HS-5 (cell line): ENCODE results near the gene KATNB1.
"Not testable (repeated sequence)": the region's sequence is repeated elsewhere in the genome, so short reads cannot be mapped to it uniquely, and the experiment has no call there.

Source experiments
- DNase-seq: peaks from one replicate; pipeline ENCODE4 v3.0.0-alpha.2; 2012; ENCODE audit warnings: low read depth

Gene KATNB1

DNA sequence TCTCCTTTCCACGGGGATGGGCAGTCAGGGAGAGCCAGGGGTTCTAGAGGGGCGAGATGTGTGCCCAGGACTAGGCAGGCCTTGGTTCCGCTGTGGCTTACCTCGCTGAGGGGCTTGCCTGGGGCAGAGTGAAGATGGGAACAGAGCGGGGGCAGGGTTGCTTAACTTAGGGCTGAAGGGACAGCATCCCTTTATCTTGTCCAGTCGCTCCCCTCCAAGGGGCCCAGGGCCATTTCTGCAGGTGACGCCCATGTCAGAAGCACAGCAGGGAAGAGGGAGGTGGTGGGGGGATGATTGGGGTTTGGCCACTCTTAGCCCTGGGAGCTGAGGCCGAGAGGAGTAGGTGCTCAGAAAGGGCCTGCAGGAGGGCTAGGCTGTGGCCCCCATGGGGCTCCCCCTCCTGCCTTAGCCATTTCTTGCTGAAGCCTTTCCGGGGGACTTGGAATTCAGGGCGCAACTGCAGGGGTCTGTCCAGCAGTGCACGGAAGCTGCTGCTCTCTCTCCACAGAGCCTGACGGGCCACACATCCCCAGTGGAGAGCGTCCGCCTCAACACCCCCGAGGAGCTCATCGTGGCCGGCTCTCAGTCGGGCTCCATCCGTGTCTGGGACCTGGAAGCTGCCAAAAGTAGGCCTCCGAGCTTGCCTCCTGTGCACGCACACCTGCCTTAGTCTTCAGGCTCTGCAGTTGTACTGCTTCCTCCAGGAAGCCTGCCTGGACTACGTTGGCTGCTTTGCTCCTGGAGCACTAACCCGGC, 8.5 kb downstream of the KATNB1 start:
- DNase-seq = no peak

DNA sequence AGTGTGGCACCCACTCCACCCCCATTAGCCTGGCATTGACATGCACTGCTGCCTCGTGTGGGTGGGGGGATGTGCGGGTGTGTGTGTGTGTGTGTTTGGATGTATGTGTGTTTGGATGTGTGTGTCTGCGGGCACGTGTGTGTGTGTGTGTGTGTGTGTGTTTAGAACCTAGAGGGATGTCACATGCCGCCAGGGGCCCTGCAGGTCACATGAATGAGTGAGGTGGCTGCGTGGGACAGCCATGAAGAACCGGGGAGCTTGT, 9.0 kb downstream of the KATNB1 start:
- no peak for DNase-seq

DNA sequence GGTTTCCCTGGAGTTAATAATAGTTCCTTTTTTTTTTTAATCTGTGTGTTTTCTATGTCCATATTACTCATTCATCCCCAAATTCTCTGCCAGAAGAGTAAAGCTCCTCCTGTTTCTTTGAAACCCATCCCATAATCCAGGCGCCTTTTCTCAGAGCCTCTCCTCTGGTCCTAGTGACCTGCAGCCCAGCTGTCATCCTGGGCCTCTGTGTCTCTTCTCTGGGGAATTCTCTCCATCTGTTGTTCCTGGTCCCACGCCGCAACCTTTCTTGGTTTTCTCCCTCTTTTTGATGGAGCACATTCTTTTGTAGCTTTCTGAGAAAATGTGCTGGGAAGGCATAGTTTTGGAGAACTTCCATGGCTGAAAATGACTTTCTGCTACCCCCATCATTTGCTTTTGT, 10.2 kb downstream of the KATNB1 start:
- no peak for DNase-seq

DNA sequence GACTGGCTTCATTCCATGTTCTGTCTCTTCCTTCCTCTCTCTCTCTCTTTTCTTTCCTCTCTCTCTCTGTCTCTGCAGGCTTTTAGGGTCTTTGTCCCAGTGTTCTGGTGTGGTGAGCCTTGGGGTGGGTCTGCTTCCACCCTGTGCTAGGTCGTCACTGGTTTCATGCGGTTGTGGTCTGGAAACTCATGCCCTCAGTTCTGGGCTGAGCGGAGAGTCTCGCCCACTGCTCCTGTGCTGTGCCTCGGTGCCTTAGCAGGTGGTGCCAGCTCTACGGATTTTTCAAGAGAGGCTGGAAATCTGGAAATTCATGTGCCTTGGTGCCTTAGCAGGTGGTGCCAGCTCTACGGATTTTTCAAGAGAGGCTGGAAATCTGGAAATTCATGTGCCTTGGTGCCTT, 10.7 kb downstream of the KATNB1 start:
- not testable (repeated sequence) for DNase-seq

DNA sequence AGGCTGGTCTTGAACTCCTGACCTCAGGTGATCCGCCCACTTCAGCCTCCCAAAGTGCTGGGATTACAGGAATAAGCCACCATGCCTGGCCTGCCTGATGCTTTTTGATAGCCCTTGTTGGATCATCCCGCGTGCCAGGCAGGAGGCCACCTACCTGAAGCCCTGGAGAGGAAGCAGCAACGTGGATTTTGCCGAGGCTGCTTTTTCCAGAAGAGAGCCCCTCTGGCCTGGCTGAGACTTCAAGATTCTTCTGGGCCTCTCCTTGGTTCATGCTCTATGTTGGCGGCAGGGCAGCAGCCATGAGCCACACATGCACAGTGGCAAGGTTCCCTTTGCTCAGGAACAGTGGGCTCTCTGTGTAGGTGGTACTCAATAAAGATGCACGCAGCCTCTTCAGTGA, 11.5 kb downstream of the KATNB1 start:
- no peak for DNase-seq

DNA sequence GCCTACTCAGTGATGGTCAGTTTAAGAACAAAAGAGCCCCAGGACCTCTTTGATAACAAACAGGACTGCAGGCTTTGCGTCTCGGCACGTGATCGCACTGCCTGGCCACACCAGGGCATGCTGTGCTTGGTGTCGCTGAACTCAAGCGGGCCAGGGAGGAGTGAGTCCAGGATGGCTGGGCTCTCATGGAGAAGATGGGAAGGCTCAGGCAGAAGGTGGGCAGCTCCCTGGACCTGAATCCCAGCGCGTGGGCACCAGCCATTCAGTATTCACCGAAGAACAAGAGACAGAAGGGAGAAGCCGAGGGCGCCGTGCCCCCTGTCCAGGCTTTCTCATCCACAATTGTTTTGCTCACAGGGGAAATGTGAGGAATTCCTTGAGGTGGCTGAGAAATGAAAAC, 11.9 kb downstream of the KATNB1 start:
- no peak for DNase-seq

DNA sequence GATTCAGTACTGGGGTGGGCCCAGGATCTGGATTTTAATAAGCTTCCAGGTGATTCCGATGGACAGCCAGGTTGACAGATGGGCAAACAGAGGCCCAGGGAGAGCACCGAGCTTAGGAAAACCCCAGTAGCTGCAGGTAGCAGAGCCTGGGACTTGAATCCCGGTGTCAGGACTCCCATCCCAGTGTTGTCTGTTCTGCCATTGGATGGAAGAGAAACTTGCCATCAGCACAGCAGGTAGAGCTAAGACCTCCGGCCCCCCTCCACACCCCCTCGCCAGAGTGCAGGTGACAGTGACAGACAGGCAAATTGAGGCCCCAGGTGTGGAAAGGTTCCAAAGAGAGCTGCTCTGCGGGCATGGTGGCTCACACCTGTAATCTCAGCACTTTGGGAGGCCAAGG, 12.4 kb downstream of the KATNB1 start:
- DNase-seq = no peak

DNA sequence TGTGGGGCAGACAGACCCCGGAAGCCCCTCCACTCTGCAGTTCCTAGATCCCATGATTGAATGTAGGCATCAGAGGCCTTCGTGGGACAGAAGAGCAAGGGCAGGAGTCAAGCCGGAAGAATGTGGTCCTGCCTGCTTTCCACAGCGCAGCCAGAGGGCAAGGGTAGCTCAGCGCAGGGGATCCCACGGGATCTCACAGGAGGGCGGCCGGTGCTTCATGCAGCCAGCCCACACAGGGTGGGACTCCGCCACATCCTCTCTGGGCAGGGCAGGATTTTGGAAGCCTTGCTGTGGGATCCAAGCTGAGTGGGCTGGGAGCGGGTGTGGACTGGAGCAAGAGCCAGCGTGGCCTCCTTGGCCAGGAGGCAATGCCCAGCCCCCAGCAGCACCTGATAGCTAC, 13.0 kb downstream of the KATNB1 start:
- no peak for DNase-seq

DNA sequence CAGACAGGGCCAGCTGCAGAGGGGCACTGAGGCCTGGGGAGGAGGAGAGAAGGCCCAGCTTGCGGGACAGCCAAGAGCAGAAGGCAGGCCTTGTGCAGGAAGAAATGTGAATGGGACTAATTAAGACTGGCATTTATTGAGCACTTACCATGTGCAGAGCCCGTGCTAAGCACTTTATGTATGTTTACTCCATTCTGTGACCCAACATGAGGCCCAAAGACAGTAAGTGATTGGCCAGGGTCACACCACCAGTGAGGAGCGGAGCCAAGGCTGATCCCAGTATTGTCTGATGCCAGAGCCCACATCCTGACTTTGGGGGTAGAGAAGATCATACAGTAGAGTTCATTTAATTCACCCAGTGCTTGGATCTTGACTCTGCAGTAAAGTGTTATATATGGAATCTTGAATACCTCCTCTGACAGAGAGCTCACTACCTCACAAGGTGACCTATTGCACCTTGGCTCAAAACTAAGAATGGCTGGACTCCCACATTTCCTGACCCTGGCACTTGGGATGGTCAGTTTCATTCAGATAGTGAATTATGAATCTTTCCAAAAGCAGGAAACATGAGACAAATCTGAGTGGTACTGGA, 13.6 kb downstream of the KATNB1 start:
- DNase-seq = no peak

DNA sequence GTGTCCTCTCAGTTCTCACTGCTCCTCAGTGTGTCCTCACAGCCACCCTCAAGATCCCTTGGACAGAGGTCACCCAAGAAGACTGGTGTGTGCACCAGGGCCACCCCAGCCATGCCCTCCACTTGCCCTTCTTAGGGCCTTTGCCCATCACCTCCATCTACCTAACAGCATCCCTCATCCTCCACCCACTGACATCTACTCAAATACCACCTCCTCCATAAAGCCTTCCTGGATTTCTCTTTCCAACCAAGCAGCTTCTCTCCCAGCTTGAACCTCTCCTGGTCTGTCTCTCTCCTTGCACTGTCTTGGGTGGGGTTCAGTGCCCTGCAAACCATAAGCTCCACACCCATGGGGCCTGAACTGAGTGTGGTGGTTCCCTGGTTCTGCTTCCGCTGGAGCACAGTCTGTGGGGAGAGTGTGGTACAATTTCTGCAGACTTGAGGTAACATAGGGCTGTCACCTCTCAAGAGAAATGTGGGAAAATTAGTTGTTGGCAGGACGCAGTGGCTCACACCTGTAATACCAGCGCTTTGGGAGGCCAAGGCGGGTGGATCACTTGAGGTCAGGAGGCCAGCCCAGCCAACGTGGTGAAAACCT, 14.4 kb downstream of the KATNB1 start:
- no peak for DNase-seq

DNA sequence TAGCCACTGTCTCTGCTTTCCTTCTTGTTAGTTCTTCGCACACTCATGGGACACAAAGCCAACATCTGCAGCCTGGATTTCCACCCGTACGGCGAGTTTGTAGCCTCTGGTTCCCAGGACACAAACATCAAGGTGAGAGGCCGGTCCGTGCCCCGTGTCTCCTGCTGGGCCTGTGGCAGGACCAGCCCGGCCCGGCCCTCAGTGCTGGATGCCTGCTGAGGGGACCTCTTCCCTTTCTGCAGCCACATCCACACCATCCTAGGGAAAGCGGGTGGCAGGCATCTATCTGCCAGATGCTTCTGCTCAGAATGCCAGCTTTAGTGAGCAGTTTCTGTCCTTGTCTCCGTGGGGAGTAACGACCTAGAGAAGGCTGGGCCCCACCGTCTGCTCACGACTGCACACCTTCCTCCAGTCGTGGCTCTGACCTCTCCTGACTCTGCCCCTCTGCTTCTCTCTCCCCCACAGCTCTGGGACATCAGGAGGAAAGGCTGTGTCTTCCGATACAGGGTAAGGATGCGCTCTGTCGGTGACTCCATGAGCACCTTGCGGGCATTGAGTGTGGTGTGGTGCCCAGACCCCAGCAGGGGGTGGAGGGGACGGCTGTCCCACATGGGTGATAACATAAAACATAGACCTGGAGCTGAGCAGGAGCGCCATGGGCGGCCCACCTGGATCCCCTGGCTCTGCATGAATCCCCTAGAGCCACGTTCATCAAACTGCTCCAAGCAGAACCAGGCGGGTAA, 15.4 kb downstream of the KATNB1 start:
- DNase-seq = no peak

DNA sequence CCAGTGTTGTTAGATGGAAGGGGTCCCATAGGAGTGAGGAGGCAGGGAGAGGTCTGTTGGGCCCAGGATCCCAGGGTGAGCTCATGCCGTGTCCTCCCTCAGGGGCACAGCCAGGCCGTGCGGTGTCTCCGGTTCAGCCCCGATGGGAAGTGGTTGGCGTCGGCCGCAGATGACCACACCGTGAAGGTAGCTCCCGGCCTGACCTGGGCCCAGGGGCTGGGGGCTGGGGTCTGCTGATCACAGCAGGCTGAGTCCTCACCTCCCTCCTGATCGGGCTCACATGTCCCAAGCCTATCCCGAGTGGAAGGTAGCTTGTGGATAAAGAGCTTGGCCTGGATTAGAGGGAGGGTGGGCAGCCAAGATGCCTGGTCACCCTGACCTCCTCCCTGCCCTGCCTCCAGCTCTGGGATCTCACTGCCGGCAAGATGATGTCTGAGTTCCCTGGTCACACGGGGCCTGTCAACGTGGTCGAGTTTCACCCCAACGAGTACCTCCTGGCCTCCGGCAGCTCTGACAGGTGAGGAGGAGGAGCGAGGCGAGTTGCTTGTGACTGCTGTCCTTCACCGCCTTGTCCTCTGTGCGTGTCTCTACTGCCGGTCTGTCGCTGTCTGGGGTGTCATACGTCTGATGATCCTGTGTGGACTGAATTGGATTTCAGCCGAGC, 16.1 kb downstream of the KATNB1 start:
- no peak for DNase-seq

DNA sequence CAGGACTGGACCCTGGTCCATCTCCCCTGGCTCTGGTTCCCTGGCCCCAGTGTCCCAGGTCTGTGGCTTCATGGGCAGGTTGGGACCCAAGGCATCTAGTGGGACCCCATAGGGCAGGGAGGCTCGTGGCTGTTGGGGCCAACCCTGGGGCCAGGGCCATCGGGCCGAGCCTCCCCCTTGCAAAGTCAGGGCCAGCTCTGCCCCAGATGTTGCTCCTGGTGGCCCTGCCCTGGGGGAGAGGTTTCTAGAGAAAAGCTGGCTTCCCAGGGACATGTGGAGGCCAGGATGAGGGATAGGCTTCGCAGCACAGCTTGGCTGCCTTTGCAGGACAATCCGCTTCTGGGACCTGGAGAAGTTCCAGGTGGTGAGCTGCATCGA, 16.6 kb downstream of the KATNB1 start:
- no peak for DNase-seq

DNA sequence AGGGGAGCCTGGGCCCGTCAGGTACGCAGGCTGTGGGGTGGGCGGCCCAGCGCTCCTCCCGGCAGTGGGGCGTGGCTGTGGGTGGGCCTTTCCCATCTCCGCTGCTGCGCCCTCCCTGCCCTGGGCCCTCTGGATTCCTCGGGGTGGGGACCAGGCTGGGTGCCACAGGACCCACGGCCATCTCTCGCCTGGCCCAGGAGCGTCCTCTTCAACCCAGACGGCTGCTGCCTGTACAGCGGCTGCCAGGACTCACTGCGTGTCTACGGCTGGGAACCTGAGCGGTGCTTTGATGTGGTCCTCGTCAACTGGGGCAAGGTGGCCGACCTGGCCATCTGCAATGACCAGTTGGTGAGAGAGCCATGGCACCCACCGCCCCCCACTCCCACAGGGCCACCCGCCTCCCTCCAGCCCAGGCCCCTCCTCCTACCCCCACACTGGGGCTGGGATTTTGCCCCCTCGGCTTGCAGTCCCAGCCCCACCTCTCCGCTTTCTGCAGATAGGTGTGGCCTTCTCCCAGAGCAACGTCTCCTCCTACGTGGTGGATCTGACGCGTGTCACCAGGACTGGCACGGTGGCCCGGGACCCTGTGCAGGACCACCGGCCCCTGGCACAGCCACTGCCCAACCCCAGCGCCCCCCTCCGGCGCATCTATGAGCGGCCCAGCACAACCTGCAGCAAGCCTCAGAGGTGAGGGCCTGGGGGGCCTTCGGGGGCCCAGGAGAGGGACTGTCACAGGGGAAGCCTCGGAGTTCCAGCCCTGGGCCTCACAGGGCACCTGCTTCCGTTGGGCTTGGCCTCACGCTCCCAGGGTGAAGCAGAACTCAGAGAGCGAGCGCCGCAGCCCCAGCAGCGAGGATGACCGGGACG, 17.2 kb downstream of the KATNB1 start:
- no peak for DNase-seq

DNA sequence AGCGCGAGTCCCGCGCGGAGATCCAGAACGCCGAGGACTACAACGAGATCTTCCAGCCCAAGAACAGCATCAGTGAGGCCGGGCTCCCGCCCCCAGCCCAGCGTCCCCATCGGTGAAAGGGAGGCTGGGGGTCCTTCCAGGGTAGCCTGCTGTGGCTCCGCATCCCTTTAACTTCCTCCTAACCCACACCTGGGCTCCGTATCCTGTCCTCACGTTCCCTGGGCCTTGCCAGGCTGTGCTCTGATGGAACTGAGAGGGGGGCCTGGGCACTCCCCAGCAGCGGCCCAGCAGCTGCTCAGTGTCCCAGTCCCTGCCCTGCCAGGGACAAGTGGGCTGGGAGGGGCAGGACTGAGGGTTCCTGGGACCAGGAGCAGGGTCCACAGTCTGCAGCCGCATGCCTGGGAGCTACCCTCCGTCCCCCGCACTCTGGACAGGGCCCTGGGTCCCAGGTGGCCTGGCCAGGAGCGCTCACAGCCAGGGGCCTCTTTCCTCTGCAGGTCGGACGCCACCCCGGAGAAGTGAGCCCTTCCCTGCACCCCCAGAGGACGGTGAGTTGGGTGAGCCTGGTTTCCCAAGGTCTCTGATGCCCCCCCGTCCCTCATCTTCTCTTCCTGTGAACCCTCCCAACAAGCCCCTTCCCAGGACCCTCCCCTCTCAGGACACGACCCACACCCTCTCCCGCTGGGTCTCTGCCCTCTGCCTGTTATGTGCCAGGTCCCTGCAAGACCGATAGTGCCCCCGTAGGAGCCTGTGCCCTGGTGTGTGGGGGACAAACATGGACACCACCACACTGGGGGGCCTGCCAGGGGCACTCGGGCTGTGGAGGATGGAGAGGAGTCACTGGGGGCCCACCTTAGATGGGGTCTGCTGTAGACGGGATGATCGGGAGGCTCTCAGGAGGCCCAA, 18.1 kb downstream of the KATNB1 start:
- no peak for DNase-seq

DNA sequence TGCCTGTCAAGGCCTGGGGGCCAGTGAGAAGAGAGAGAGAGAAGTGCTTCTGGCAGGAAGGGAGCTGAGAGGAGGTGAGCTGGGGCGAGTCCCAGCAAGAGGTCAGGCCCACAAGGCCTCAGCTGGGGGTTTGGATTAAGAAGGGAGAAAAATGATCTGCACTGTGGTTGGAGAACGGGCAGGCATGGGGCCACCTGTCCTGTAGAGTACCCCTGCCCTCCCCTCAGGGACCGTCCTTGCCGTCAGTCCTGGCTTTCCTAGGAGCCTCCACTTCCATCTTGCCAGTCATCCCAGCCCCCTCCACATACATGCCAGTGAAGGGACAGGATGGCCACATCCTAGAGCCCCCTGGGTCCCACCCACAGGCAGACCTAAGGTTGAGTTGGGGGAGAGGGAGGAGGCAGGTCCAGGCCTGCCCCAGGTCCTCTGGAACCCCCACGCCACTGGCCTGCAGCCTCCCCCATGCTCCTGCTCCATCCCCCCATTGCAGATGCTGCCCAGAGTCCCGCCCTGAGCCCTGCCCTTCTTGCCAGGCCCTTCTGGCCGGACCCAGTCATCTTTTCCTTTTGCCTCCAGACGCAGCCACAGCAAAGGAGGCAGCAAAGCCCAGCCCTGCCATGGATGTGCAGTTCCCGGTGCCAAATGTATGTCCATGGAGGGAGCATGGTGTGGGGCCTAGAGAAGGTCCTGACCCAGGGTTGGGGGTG, 18.9 kb downstream of the KATNB1 start:
- DNase-seq = no peak

DNA sequence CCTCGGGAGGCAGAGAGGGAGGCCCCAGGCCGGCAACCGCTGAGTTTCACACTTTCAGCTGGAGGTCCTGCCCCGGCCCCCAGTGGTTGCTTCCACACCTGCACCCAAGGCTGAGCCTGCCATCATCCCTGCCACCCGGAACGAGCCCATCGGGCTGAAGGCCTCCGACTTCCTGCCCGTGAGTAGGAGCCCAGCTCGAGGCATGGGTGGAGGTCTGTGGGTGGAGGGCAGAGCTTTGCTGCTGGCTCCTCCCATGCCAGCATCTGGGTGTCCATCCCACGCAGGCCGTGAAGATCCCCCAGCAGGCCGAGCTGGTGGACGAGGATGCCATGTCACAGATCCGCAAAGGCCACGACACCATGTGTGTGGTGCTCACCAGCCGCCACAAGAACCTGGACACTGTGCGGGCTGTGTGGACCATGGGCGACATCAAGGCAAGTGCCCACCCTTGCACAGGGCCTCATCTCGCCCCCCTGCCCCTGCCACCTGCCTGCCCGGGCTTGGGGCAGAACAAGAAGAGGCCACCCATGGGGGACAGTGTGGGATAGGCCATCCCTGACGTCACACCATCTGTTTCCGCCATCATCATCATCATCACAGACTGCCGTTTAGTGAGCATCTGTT, 19.6 kb downstream of the KATNB1 start:
- DNase-seq = no peak

DNA sequence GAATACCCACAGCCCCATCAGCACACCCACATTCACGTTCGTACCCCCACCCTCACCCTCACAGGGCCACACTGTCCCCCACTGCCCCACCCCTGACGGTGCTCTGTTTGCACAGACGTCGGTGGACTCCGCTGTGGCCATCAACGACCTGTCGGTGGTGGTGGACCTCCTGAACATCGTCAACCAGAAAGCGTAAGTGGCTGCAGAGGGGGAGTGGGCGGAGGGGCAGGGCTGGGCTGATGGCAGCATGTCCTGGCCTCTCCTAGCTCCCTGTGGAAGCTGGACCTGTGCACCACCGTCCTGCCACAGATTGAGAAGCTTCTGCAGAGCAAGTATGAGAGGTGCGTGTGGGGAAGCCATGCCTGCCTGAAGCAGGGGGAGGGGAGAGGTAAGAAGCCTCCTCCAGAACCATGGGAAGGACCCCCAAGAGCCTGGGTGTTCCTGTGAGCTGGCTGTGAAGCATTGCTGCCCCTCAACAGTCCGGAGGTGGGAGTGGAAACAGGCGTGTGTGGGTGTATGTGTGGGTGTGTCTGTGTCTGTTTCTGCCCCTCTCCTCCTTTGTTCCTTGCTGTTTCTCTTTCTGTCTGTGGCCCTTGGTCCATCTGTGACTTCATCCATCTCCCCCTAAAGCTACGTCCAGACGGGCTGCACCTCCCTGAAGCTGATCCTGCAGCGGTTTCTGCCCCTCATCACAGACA, 20.3 kb downstream of the KATNB1 start:
- DNase-seq = no peak
